Suprapubic skin (tissue), 4 donors: ENCODE measurements around the gene DNAJC7. TPM values are rescaled to one million over a fixed set of nuclear protein-coding genes. Genes with fewer than 3 reads are reported as not detected.
"Not testable (repeated sequence)": the region's sequence is repeated elsewhere in the genome, so short reads cannot be mapped to it uniquely, and the experiment has no call there.

Experiments used
- DNase-seq, 2 donors: peaks; one replicate each; pipeline ENCODE4 v3.0.0-alpha.2; 2019; ENCODE audit warnings: low spot score in 2 of 2
- H3K27ac ChIP-seq: fragments of 200-600 bp; sonication (generic); one replicate; pipeline ENCODE4 v1.5.1; 2019
- H3K27me3 ChIP-seq: fragments of 200-600 bp; sonication (generic); one replicate; pipeline ENCODE4 v1.5.1; 2019
- H3K36me3 ChIP-seq: fragments of 200-600 bp; sonication (generic); one replicate; pipeline ENCODE4 v1.5.1; 2019
- H3K4me1 ChIP-seq: fragments of 200-600 bp; sonication (generic); one replicate; pipeline ENCODE4 v1.5.1; 2019
- H3K4me3 ChIP-seq: fragments of 200-600 bp; sonication (generic); one replicate; pipeline ENCODE4 v1.5.1; 2019; ENCODE audit warnings: mild to moderate bottlenecking
- H3K9me3 ChIP-seq: fragments of 200-600 bp; sonication (generic); one replicate; pipeline ENCODE4 v1.5.1; 2019
- CTCF ChIP-seq, 2 donors: fragments of 200-600 bp in 1 of 2; fragments of 450-650 bp in 1 of 2; sonication (generic) in 1 of 2; IDR thresholded peaks; one replicate each; pipeline ENCODE4 v1.5.1; 2016 to 2019; ENCODE audit warnings: antibody characterized with exemption in 2 of 2, mild to moderate bottlenecking in 1 of 2, moderate library complexity in 1 of 2
- EP300 ChIP-seq: sonication (generic); formaldehyde crosslinking; IDR thresholded peaks from one replicate; pipeline ENCODE4 v1.6.1; 2017; ENCODE audit warnings: antibody characterized with exemption
- POLR2A ChIP-seq, 2 donors: fragments of 450-650 bp; IDR thresholded peaks; one replicate each; pipeline ENCODE4 v1.6.1; 2017; ENCODE audit warnings: antibody characterized with exemption in 2 of 2, mild to moderate bottlenecking in 2 of 2, moderate library complexity in 2 of 2
- POLR2AphosphoS5 ChIP-seq, 3 donors: sonication (generic); formaldehyde crosslinking; IDR thresholded peaks; one replicate each; pipeline ENCODE4 v1.6.1; 2017; ENCODE audit warnings: antibody characterized with exemption in 3 of 3
- WGBS: methylation state at CpG from one replicate; pipeline ENCODE4 v1.1.5; 2018; 5-methylcytosine and 5-hydroxymethylcytosine counted together
- total RNA-seq, 4 donors: library from RNA; depleted of rRNA; stranded (reverse); fragments of >200 nt; gene quantifications; one replicate each; pipeline ENCODE4 v1.1.0, GENCODE V29; 2016

DNAJC7 gene
- total RNA-seq, 4 donors from 2014 or later, result 57.5 to 82.6 (median 60.2) TPM

GRCh38 chr17:42025936-42026335, 8.7 kb upstream of the DNAJC7 start:
- Histone ChIP-seq H3K27ac (no peak overlapping the region), H3K9me3 (no peaks in the 10 kb centered on the region), H3K36me3 (peaks cover 24% of the 10 kb centered on the region), H3K4me1 (peaks cover 26% of the 10 kb centered on the region), H3K27me3 (no peaks in the 10 kb centered on the region), H3K4me3 (no peak overlapping the region)
- WGBS, result 94% methylated on average over 3 of the region's 3 CpGs
- DNase-seq, result no peak
- TF ChIP-seq POLR2A (IDR thresholded peaks at IDR 0.05) (no peak), POLR2AphosphoS5 (IDR thresholded peaks at IDR 0.05) (no peak), CTCF (IDR thresholded peaks at IDR 0.05) (no peak), EP300 (no peak)

- Histone ChIP-seq H3K27me3 (no peaks in the 10 kb centered on the region), H3K4me1 (peaks cover 33% of the 10 kb centered on the region), H3K4me3 (no peak overlapping the region), H3K27ac (no peak overlapping the region), H3K9me3 (no peaks in the 10 kb centered on the region), H3K36me3 (peaks cover 24% of the 10 kb centered on the region)
- no peak for DNase-seq
- WGBS, result 62% methylated on average over 8 of the region's 8 CpGs
- TF ChIP-seq POLR2AphosphoS5 (IDR thresholded peaks at IDR 0.05) (no peak), CTCF (IDR thresholded peaks at IDR 0.05) (no peak), EP300 (no peak), POLR2A (IDR thresholded peaks at IDR 0.05) (no peak)
These were observed 7.9 kb upstream of the DNAJC7 start for GRCh38 chr17:42025191-42025579.

DNA sequence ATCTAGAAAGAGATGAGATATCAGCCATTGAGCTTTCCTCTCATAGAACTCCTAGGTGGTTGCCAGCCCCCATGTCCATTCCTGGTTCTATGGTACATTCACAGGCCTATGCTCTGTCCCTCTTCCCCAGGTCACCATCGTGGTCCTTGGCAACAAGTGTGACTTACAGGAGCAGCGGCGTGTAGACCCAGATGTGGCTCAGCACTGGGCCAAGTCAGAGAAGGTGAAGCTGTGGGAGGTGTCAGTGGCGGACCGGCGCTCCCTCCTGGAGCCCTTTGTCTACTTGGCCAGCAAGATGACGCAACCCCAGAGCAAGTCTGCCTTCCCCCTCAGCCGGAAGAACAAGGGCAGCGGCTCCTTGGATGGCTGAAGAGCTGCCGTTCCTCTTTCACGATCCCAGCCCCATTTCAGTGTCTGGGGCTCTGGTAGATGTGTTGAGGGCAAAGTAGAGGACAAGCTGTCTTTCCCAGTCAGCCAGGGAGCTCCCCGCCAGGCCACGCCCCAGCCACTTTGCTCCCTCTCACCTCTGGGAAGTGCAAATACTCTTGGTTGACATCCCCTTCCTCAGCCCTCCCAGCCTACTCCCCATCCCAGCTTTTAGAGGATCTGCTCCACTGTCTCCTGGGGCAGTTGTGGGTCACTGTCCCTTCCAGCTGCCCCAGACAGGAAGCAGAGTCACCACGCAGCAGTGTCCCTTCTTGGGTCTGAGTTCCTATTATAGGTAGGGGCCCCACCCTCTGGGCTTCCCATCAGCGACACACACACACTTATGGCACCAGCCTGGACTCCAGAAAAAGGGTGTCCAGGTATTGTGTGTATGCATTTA, 6.5 kb upstream of the DNAJC7 start:
- no peak overlapping the region for H3K4me3 ChIP-seq
- H3K27me3 ChIP-seq, result no peaks in the 10 kb centered on the region
- peaks cover 24% of the 10 kb centered on the region for H3K36me3 ChIP-seq
- H3K9me3 ChIP-seq, result no peaks in the 10 kb centered on the region
- peak overlapping the region; percentile 18 for H3K27ac ChIP-seq
- H3K4me1 ChIP-seq, result peaks cover 37% of the 10 kb centered on the region
- no peak for DNase-seq
- WGBS, result 59% methylated on average over 14 of the region's 15 CpGs
- no peak for TF ChIP-seq POLR2AphosphoS5 (IDR thresholded peaks at IDR 0.05)
- no peak for TF ChIP-seq CTCF (IDR thresholded peaks at IDR 0.05)
- no peak for TF ChIP-seq POLR2A (IDR thresholded peaks at IDR 0.05)
- no peak for TF ChIP-seq EP300

DNA sequence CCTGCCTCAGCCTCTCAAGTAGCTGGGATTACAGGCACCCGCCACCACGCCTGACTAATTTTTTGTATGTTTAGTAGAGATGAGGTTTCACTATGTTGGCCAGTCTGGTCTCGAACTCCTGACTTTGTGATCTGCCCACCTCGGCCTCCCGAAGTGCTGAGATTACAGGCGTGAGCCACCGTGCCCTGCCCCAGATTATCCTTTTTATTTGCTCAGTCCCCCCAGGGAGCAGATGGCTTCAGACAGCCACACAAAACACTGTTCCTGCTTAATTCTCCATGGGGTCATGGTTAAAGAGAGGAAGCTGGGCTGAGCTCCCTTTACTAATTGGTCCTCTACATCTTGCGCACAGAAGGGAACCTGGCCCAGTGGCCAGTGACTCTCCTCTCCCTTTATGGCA, 3.6 kb upstream of the DNAJC7 start:
- not testable (repeated sequence) for H3K9me3 ChIP-seq, H3K27me3 ChIP-seq, DNase-seq, H3K27ac ChIP-seq
- 78% methylated on average over 8 of the region's 8 CpGs for WGBS
- peaks cover 24% of the 10 kb centered on the region for H3K36me3 ChIP-seq
- peak overlapping the region; percentile 96 for H3K4me3 ChIP-seq
- peaks cover 55% of the 10 kb centered on the region for H3K4me1 ChIP-seq

GRCh38 chr17:42019509-42020404, 2.5 kb upstream of the DNAJC7 start, which contains the start of gene NKIRAS2:
TSS of gene NKIRAS2 (plus strand) at chr17:42020090. CDS start at chr17:42021578, 1,488 bp downstream.
- Histone ChIP-seq H3K4me3 (peak within 1 kb of the TSS; percentile 96), H3K36me3 (peaks cover 24% of the 10 kb centered on the region), H3K9me3 (no peaks in the 10 kb centered on the region), H3K27me3 (no peaks in the 10 kb centered on the region), H3K4me1 (peaks cover 59% of the 10 kb centered on the region), H3K27ac (peak within 1 kb of the TSS; percentile 82)
- 19% methylated on average over 15 of the region's 49 CpGs for WGBS
- DNase-seq, result peak; percentile 97 to 98
- TF ChIP-seq POLR2A (IDR thresholded peaks at IDR 0.05) (peak in 1 of 2 donors; percentile 75), CTCF (IDR thresholded peaks at IDR 0.05) (peak; percentile 94 to 98), POLR2AphosphoS5 (IDR thresholded peaks at IDR 0.05) (peak in 1 of 3 donors; percentile 35), EP300 (no peak)
